Glutamatergic neuron (in vitro differentiated cells): Measurements from ENCODE around the gene LMO2. TPM values are rescaled to one million over a fixed set of nuclear protein-coding genes. Genes with fewer than 3 reads are reported as not detected.

ENCODE experiments used
- DNase-seq: peaks from one replicate; pipeline ENCODE4 v3.0.0; 2022
- H3K27ac Mint-ChIP-seq: one replicate; pipeline ENCODE4 v1.8.0; 2020; ENCODE audit warnings: mild to moderate bottlenecking, mixed read lengths, inconsistent platforms; ENCODE audit not compliant: unreplicated experiment
- H3K27me3 Mint-ChIP-seq: one replicate; pipeline ENCODE4 v1.8.0; 2020; ENCODE audit warnings: mild to moderate bottlenecking, moderate library complexity, mixed read lengths, inconsistent platforms; ENCODE audit not compliant: unreplicated experiment
- H3K36me3 Mint-ChIP-seq: one replicate; pipeline ENCODE4 v1.8.0; 2020; ENCODE audit warnings: mild to moderate bottlenecking, mixed read lengths, inconsistent platforms; ENCODE audit not compliant: unreplicated experiment
- H3K4me1 Mint-ChIP-seq: one replicate; pipeline ENCODE4 v1.8.0; 2020; ENCODE audit warnings: mild to moderate bottlenecking, low read depth, mixed read lengths, inconsistent platforms; ENCODE audit not compliant: unreplicated experiment
- H3K4me3 Mint-ChIP-seq: one replicate; pipeline ENCODE4 v1.8.0; 2020; ENCODE audit warnings: mild to moderate bottlenecking, mixed read lengths, inconsistent platforms; ENCODE audit not compliant: unreplicated experiment
- H3K9me3 Mint-ChIP-seq: one replicate; pipeline ENCODE4 v1.8.0; 2020; ENCODE audit warnings: mild to moderate bottlenecking, moderate library complexity, mixed read lengths, inconsistent platforms; ENCODE audit not compliant: unreplicated experiment
- CTCF ChIP-seq: fragments of 200-600 bp; sonication (generic); IDR thresholded peaks from one replicate; pipeline ENCODE4 v1.5.0; 2021; ENCODE audit not compliant: partially characterized antibody, unreplicated experiment
- total RNA-seq: library from RNA; stranded (reverse); fragmentation: NEBNext Ultra II Directional; extraction: Animal tissue kit (Norgen Biotek cat#: 25700); gene quantifications from one replicate; pipeline ENCODE4 v1.2.1, GENCODE V29; 2021; ENCODE audit not compliant: unreplicated experiment

LMO2 gene
- total RNA-seq, 1 donor from 2014 or later: 2.7 TPM

DNA sequence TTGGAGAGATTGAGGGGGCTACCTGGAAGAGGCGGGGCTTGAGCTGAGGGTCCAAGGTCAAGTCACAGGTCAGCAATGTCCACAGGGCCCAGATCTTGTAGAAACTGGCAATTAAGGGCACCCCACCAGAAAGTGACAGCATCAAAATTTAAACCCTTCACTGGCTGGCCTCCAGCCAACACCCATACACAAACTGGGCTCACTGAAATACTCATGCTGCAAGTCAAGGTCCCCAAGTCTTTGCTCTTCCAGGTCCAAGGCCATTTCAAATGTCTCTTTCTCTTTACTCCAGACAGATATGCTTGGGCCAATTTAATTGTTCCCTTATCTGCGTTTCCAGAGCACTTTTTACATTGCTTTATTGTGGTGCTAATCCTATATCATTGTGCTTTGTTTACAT lies 36.4 kb downstream of the LMO2 start:
- no peak for TF ChIP-seq CTCF
- H3K27me3 Mint-ChIP-seq: no peaks in the 10 kb centered on the region
- H3K9me3 Mint-ChIP-seq: no peaks in the 10 kb centered on the region
- no peaks in the 10 kb centered on the region for H3K4me1 Mint-ChIP-seq
- H3K36me3 Mint-ChIP-seq: no peaks in the 10 kb centered on the region
- DNase-seq: no peak
- no peak overlapping the region for H3K27ac Mint-ChIP-seq
- no peak overlapping the region for H3K4me3 Mint-ChIP-seq

GRCh38 chr11:33848717-33849390 lies 43.0 kb downstream of the LMO2 start:
- no peak for DNase-seq
- Mint-ChIP-seq H3K27ac (no peak overlapping the region), H3K36me3 (no peaks in the 10 kb centered on the region), H3K4me1 (peaks cover 4% of the 10 kb centered on the region), H3K4me3 (no peak overlapping the region), H3K9me3 (peaks cover 4% of the 10 kb centered on the region), H3K27me3 (peaks cover 2% of the 10 kb centered on the region)
- no peak for TF ChIP-seq CTCF

DNA sequence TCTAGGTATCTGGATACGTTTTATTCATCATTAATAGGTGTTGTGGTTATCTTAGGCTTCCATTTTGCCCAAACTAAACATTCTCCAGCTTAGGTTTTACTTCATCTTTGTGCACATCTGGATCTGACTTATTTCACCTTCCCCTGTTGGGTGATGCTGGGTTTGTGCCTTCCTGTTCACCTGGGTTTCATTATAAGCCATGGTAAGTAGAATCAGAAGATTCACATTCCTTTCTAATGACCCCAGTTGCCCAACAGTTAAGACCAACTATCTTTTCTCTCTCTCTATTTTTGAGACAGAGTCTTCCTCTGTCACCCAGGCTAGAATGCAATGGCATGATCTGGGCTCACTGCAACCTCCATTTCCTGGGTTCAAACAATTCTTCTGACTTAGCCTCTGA lies 44.6 kb downstream of the LMO2 start:
- peak overlapping the region; percentile 2 for H3K4me3 Mint-ChIP-seq
- peaks cover 2% of the 10 kb centered on the region for H3K27me3 Mint-ChIP-seq
- DNase-seq: no peak
- H3K36me3 Mint-ChIP-seq: no peaks in the 10 kb centered on the region
- no peak for TF ChIP-seq CTCF
- H3K27ac Mint-ChIP-seq: no peak overlapping the region
- peaks cover 4% of the 10 kb centered on the region for H3K4me1 Mint-ChIP-seq
- peaks cover 4% of the 10 kb centered on the region for H3K9me3 Mint-ChIP-seq

- Mint-ChIP-seq H3K27ac (no peak overlapping the region), H3K4me1 (peaks cover 4% of the 10 kb centered on the region), H3K36me3 (no peaks in the 10 kb centered on the region), H3K9me3 (peaks cover 4% of the 10 kb centered on the region), H3K27me3 (peaks cover 2% of the 10 kb centered on the region), H3K4me3 (no peak overlapping the region)
- DNase-seq: no peak
- TF ChIP-seq CTCF: no peak
These were observed 47.6 kb downstream of the LMO2 start for GRCh38 chr11:33844236-33844635.

DNA sequence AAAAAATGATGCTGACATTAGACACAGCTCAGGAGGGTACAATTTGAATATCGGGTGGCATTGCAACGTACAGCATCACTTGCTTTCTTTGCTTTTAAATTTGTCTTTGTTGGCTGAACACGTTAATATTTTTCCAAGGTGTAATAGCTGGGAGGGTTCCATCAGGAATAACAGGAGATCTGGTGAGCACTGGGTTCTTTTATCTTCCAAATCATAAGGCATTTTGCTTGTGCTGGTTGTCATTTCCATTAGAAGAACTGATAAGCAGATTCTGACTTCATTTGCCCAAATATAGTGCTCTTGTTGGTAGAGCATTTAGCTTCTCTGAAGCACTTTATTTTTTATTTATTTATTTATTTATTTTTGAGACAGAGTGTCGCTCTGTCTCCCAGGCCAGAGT lies 48.9 kb downstream of the LMO2 start:
- Mint-ChIP-seq H3K9me3 (no peaks in the 10 kb centered on the region), H3K27ac (no peak overlapping the region), H3K36me3 (no peaks in the 10 kb centered on the region), H3K4me3 (no peak overlapping the region), H3K4me1 (peaks cover 4% of the 10 kb centered on the region), H3K27me3 (peaks cover 2% of the 10 kb centered on the region)
- DNase-seq: no peak
- no peak for TF ChIP-seq CTCF
